Right ventricle myocardium superior (tissue), 1 donor: ENCODE measurements around the gene AHCTF1. TPM values are rescaled to one million over a fixed set of nuclear protein-coding genes. Genes with fewer than 3 reads are reported as not detected.
"Not testable (repeated sequence)": the region's sequence is repeated elsewhere in the genome, so short reads cannot be mapped to it uniquely, and the experiment has no call there.

Source experiments
- ATAC-seq: fragments of 200-7000 bp; cut with Tn5 transposase; one replicate; pipeline ENCODE4 v1.9.1; 2020; ENCODE audit warnings: mild to moderate bottlenecking; ENCODE audit not compliant: poor library complexity
- DNase-seq: peaks from one replicate; pipeline ENCODE4 v3.0.0-alpha.2; 2020
- intact Hi-C: fragments of 100-400 bp; cut with DNase I; formaldehyde crosslinking; loops from one replicate; pipeline ENCODE4 v1.11.2; 2022
- total RNA-seq: library from RNA; stranded (reverse); fragmentation: NEBNext Ultra II Directional; extraction: Animal tissue kit (Norgen Biotek cat#: 25700); gene quantifications from one replicate; pipeline ENCODE4 v1.2.1, GENCODE V29; 2021
- donor health status: DM: no; HTN: yes; CAD: no; lungs with severe emphysema.

The AHCTF1 gene
- total RNA-seq, 1 donor from 2014 or later: 19.7 TPM

DNA sequence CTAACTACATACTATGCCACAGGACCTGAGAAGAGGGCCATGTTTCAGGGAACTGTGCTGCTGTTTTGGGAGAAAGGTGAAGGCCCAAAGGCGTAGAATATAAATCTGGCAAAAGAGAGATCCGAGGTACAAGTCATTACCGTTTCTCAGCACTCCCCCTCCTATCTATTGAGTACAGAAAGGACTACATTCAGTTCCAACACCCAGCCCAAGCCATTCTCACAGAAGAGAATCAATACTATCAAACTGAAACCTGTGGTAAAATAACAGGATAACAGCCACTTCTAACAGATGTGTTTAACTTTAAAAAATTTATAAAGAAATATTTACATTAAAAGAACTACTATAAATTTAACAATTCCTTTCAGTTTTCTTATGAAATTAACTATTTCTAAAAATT, 7.8 kb downstream of the AHCTF1 start:
- ATAC-seq (no peak), DNase-seq (no peak)
- intact Hi-C loops: no loop called here

DNA sequence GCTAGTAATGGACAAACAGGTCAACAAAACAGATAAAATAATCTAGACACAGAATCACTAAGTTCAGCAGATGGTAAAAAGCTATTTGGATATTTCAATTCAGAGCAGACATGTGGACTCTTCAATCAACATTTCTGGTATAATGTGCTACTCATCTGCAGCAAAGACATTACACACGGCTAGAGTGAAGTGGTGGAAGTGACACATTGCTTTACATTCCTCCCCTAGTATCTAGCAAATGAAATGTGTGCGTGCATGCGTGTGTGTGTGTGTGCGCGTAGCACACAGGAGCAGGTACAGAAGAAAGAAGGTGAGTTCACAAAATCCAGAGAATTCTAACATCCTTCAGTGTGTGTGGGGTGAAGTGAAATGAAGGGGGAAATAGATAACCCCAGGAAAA, 8.3 kb downstream of the AHCTF1 start:
- intact Hi-C loops: no loop called here
- ATAC-seq: peak; percentile 30

DNA sequence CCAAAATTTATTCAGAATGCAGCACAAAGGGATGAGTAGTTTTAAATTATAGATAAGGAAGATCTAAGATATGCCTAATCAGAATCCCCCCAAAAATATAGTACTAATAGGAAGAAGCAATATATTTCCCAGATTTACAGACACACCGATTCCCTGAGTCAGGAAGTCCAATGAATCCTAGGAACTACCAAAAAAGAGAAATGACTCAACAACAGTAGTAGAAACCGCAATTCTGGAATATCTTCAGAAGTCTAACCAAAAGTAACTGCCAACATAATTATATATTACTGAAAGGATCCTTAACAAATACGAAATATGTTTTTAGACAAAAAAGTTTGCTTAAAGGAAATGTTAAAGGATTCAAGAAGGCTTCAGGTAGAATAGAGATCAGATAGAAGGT, 10.3 kb downstream of the AHCTF1 start:
- ATAC-seq: no peak
- intact Hi-C loops: no loop called here
- no peak for DNase-seq

More for the DNA sequence above, 8.3 kb downstream of the AHCTF1 start:
- no peak for DNase-seq

DNA sequence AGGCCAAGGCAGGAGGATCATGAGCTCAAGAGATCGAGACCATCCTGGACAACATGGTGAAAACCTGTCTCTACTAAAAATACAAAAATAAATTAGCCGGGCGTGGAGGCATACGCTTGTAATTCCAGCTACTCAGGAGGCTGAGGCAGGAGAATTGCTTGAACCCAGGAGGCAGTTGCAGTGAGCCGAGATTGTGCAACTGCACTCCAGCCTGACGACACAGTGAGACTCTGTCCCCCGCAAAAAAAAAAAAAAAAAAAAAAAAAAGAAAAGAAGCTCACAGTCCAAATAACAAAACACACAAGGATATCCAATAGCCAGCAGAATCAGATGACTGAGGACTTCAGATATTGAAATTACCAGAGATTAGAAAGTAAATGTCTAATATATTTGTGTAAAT, 11.8 kb downstream of the AHCTF1 start:
- ATAC-seq (no peak), DNase-seq (no peak)
- intact Hi-C loops: no loop called here

DNA sequence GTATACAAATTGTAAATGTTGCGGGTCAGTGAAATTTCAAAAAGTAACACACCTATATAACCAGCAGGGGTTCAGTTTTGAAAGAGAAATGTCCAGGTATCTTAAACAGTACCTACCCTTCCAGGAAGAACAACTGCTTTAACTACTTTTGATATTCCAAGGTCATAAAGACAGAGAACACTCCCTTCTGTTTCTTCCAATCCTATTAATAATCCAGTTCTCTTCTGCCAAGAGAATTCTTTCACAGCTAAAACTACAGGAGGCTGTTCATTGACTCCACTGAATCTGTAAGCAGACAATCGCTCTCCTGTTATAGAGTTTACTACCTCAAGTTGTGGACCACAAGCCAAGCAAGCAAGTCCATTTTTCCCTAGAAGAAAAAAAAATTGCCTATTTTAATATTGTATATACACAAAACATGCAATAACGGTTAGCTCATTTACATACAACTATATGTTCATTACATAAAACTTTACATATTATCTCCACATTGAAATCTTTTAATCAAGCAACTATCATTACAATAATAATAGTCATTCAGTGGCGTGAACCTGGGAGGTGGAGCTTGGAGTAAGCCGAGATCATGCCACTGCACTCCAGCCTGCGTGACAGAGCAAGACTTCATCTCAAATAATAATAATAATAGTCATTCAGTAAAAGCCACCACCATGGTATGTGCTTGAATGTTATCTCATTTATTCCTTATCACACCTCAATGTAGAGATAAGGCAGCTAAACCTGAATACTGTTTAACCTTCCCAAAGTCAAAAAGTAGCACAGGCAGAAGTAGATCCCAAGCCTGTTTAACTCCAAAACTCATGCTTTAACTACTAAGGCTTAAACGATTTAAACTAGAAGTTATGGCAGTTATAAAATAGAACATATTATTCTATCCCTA, 15.5 kb downstream of the AHCTF1 start:
- DNase-seq, intact Hi-C loops: not testable (repeated sequence)
- ATAC-seq: peak; percentile 73

DNA sequence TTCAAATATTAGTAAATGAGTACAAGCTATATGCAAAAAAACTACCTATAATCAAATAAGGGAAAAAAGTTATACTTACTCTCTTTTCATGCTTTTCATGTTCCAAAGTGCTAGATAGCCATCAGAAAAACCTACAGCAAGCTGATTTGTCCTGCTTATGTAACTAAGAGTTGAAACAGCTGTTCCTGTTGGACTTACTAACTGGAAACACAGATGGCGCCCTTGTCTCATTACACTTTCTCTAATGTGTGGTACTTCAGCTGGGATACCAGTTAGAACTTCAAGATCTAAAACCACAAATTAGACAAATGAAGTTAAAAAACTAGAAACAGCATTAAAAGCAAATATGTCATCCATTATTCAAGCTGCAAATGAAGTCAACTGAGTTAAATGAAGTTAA, 24.3 kb downstream of the AHCTF1 start:
- DNase-seq (no peak), ATAC-seq (peak; percentile 60)
- intact Hi-C loops: loop anchor here (5.0 kb wide), 1 partner anchor 65 kb away; no protein-coding TSS in a partner anchor

DNA sequence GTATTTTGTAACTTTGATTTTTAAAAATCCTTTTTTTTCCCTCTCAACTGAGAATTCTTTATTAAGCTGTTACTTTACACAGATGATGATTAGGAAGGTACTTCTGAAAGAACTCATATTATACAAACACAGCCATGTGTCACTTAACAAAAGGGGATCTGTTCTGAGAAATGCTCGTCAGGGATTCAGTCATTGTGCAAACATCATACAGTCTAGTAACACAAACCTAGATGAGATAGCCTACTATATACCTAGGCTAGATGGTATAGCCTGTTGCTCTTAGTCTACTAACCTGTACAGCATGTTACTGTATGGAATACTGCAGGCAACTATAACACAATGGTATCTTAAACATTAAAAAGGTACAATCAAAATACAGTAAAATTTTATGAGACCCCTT, 24.9 kb downstream of the AHCTF1 start:
- intact Hi-C loops: loop anchor here (5.0 kb wide), 1 partner anchor 65 kb away; no protein-coding TSS in a partner anchor
- DNase-seq (no peak), ATAC-seq (no peak)

DNA sequence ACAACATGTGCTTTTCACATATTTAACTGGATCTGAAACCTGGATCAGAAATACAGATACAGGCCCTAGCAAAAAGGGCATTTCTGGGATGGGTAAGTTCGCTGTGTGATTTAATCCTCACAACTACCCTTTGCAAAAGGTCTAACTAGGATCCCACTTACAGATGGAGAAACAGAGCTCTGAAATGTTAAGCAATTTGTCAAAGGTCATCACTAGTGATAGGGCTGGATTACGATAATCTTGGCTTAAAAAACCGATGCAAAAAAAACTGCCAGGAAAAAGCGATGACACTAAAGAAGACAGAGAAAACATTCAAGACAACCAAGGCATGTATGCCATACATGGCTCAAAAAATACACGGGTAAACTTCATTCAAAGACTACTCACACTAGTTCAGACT, 29.9 kb downstream of the AHCTF1 start:
- no peak for DNase-seq
- intact Hi-C loops: no loop called here
- ATAC-seq: no peak

DNA sequence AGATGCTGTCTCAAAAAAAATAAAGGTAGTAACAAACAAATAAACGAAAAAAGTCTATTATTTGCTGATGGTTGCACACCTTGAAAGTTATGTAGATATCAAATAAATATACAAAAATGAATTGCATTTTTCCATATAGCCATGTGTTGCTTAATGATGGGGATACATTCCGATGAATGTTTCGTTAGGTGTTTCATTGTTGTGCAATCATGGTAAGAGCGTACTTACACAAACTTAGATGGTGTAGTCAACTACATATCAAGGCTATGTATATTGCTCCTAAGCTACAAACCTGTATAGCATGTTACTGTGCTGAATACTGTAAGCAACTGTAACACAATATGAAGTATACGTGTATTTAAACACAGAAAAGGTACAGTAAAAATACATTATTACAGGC, 34.4 kb downstream of the AHCTF1 start:
- intact Hi-C loops: no loop called here
- DNase-seq: no peak
- no peak for ATAC-seq

DNA sequence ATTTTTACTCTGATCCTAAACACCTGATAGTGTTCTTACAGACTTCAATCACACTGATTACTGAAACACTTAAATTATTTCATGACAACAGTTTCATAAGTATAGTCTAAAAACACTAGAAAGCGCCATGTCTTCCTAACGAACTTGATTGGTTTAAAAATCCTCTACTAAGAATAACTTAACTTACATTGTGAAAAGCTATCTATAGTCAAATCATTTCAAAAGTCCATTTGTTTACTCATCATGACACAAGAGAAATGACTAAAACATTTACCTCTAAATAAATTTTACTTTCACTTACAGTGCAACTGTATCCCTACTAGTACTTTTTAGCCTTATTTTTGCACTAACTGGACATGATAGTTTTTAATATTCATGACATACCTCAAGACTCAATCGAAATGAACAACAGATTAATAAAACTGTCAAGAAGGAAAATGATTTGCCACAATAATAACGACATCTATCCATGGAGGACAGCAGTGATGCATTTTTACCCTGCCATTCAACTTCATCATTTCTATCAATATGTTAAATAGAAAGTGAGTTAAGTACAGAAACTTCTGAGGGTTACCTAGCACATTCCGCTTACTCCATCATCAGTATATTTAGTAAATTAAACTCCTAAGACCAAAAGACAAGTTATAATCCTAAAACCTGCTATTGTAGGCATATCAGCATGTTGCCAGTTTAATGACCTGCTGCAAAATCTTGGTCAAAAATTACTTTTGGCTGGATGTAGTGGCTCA, 38.4 kb downstream of the AHCTF1 start:
- no peak for ATAC-seq
- no peak for DNase-seq
- intact Hi-C loops: no loop called here

DNA sequence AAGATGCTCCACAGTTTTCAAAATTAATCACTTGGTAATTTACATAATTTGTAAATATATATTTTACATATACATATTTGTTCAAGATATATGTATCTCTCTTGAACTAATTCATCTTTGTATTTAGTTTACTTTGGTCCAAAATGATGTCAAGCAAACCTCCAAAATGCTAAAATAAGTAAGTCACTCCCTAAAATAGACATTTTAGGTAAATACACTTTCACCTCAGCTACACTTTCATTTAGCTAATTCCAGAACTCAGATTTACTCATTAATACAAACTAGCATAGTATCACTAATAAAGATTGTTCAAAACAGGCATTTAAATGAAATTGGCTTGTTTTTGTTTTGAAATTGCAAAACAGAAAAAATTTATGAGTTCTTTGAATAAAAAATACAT, 40.6 kb downstream of the AHCTF1 start:
- intact Hi-C loops: no loop called here
- DNase-seq (no peak), ATAC-seq (no peak)

DNA sequence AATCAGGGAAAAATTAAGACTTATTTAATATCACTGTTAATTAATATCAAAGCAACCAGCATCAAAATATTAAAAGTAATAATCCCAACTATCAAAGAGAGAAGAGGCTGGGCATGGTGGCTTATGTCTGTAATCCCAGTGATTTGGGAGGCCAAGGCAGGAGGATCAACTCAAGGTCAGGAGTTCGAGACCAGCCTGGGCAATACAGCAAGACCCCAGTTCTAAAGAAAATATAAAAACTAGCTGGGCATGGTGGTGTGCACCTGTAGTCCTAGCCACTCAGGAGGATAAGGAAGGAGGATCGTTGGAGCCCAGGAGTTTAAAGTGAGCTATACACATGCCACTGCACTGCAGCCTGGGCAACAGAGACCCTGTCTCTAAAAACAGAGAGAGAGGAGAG, 43.2 kb downstream of the AHCTF1 start:
- ATAC-seq: no peak
- DNase-seq: no peak
- intact Hi-C loops: no loop called here

DNA sequence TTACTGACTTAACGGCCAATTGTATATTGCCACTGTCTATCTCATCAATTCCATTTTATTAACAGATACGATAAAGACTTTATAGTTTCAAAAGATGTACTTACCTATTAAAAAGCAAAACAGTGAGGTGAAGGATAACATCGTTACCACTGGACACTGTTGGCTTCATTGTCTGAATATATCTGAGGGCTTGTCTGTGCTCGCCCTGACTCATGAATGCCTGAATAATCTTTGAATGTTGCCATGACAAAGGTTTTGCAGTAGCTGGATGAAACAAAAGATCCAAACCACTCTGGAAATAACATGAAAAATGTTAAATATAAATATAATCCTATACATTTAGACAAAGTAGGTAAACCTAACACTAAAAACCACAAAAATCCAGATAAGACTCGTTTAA, 46.4 kb downstream of the AHCTF1 start:
- DNase-seq, ATAC-seq, intact Hi-C loops: not testable (repeated sequence)

DNA sequence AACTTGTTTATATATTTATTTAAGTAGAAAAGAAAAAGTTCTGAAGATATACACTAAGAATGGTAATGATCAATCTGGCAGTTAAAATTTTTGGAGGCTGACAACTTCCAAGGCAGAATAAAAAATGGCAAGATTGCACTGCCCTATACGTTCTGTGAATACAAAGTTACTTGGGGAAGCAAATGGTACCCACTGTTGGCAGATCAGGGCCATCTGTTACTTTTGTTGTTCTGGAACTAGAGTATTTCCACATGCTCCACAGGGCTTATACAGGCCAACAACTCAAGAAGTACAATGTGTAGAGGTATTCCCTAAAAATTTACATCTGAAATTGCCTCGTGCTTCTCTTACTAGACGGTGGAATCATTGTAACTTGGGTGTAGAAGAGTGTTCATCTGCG, 53.2 kb downstream of the AHCTF1 start:
- no peak for ATAC-seq
- intact Hi-C loops: no loop called here
- no peak for DNase-seq

DNA sequence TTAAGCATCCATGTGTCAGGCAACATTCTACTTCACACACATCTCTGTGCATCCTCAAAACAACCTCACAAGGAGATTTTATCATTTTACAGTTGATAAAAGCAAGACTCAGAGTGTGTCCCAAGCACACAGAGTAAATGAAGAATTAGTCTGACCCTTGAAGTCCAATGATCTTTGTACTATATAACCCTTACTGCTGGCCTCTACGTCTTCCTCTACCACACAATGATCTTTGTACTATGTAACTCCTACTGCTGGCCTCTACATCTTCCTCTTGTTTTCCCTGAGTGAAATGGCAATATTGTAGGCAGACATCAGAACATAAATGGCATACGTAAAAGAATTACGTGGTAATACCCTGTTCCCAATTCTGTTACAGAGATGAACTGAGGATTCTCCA, 55.3 kb downstream of the AHCTF1 start:
- intact Hi-C loops: no loop called here
- ATAC-seq (no peak), DNase-seq (no peak)

DNA sequence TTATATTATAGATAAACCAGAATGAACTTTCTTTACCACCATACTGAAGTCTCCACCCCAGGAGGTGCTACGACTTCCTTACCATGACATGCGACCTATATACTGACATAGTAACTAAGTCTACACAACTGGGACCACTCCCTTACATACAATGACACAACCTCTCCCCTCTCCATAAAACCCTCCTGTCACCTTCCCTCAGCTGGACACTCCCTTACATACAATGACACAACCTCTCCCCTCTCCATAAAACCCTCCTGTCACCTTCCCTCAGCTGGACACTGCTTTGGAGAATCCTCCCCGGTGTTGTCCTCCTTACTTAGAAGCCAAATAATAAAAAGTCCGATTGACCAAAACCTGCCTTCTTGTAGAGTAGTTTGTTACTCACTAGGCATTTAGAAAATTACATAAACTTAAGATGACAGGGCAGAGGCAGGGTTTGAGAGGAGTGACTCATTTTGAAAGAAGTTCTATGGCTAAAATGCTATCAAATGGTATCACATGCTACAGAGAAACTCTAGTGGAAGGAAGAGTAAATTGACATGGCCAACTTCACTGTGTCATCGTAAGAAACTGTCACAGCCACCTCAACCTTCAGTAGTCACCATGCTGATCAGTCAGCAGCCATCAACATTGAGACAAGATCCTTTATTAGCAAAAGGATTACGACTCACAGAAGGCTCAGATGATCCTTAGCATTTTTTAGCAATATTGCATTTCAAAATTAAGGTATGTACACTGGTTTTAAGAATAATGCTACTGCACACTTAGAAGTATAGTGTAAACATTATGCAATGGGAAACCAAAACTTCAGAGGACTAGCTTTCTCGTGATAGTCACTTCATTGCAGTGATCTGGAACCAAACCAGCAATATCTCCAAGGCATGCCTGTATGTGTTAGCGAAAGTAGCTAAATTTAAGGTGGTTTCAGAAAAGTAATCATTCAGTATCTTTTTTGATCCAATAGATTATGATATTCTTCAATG, 56.4 kb downstream of the AHCTF1 start:
- no peak for DNase-seq
- ATAC-seq: no peak
- intact Hi-C loops: no loop called here

DNA sequence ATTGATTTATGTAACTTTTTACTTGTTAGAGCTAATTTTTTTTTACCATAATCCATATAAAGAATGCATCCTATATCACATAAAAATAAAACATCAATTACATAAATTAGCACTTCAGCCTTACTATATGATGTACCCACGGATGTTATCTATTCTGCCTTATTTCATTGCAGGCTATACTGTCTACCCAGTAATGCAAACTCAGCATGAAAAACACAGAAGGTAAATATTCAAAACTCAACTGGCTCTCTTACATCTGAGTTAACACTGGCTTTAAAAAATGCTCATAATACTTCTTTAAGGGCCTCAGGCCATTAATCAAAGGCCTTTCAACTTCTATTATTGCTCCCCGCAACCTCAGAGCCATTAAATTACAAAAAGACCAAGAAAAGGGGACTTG, 65.8 kb downstream of the AHCTF1 start:
- intact Hi-C loops: no loop called here
- DNase-seq: no peak
- ATAC-seq: no peak

DNA sequence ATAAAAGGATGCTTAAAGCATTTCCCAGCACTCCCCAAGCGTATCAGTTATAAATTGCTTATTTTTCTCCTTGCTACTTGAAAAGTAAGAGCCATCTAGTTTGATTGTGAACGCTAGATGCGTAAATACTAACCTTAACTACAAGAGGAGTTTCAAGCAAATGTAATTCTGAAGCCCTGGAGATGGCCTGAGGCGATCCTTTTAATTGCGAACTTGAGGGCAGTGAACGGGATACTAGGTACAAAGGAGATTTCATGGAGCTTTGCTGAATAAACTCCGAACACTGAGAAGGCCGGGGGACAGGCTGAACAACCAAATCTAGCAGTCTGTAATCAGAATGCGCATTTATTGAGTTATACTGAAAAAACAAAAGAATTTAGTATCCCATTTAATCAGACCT, 68.0 kb downstream of the AHCTF1 start:
- DNase-seq, intact Hi-C loops, ATAC-seq: not testable (repeated sequence)

DNA sequence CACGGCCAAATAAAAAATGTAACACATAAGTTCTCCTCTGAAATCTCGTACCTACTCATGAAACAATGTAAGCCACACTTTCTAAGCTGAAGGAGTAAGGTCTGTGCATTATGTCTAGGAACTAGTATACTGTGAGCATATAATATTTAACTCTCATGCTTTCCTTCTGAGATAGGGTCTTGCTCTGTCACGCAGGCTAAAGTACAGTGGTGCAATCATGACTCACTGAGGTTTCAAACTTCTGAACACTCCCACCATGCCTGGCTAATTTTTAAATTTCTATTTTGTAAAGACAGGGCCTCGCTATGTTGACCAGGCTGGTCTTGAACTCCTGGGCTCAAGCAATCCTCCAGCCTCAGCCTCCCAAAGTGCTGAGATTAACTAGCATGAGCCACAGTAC, 71.3 kb downstream of the AHCTF1 start:
- intact Hi-C loops: no loop called here
- no peak for DNase-seq
- ATAC-seq: no peak
